ENCODE results near the gene STT3B.

DNA sequence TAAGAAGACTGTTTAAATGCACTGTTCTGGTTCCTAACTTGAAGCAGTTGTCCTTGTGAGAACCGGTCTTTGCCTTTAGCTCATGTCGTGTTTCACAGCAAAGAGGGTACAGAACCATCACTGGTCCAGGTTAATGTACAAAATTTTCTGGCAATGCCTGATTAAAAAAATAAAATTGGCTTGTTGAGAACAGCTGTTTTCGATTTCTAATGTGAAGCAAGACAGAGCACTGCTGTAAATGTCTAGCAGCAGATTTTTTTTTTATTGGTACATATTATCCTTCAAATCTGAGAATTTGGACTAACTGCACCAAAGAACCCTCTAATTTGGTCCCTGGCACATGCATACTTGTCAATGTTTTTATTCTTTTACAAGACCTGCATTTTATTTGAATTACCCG, 103.3 kb downstream of the STT3B start:
- no peak for TF ChIP-seq CTCF (conservative IDR thresholded peaks at IDR 0.05; ENCODE audit: low read length)
- TF ChIP-seq EZH2phosphoT487 (IDR thresholded peaks at IDR 0.05; ENCODE audit: borderline replicate concordance, low read depth, low read length) = no peak
